OCI-LY3 (cell line): ENCODE results near the gene PTPRT.
A peak's percentile ranks its signal among the peaks of the same experiment; 100 is the strongest.

Experiments
- H2AFZ ChIP-seq: fragments of 200-600, 300-600 bp; shearing (Covaris generic); 2 replicates; pipeline ENCODE4 v1.6.0; 2014; ENCODE audit warnings: antibody characterized with exemption, low read depth, low read length
- H3K27ac ChIP-seq: fragments of 200-600, 300-600 bp; sonication (generic); 2 replicates; pipeline ENCODE4 v1.5.1; 2014; ENCODE audit warnings: mild to moderate bottlenecking, low read length, moderate library complexity, mixed read lengths
- H3K27me3 ChIP-seq: fragments of 200-600, 300-600 bp; sonication (generic); 2 replicates; pipeline ENCODE4 v1.6.1; 2014; ENCODE audit warnings: low read depth, low read length, mixed read lengths
- H3K36me3 ChIP-seq: fragments of 200-600, 300-600 bp; sonication (generic); replicated peaks from 2 replicates; pipeline ENCODE3; 2014; ENCODE audit warnings: low read depth, low read length, mixed read lengths
- H3K4me1 ChIP-seq: fragments of 300-600, 200-600 bp; sonication (generic); 2 replicates; pipeline ENCODE4 v1.6.1; 2014; ENCODE audit warnings: low read length, mixed read lengths
- H3K4me2 ChIP-seq: fragments of 200-600, 300-600 bp; sonication (generic); 2 replicates; pipeline ENCODE4 v1.6.1; 2014; ENCODE audit warnings: low read length, mixed read lengths
- H3K4me3 ChIP-seq: fragments of 300-600, 200-600 bp; sonication (generic); 2 replicates; pipeline ENCODE4 v1.5.1; 2014; ENCODE audit warnings: antibody characterized with exemption, mild to moderate bottlenecking, low read length, moderate library complexity
- H3K79me2 ChIP-seq: fragments of 300-600, 200-600 bp; shearing (Covaris generic); 2 replicates; pipeline ENCODE4 v1.6.1; 2014; ENCODE audit warnings: mild to moderate bottlenecking, low read length, mixed read lengths
- H3K9ac ChIP-seq: fragments of 300-600, 200-600 bp; shearing (Covaris generic); 2 replicates; pipeline ENCODE4 v1.6.0; 2014; ENCODE audit warnings: mild to moderate bottlenecking, low read length, moderate library complexity
- H3K9me3 ChIP-seq: fragments of 200-600, 300-600 bp; shearing (Covaris generic); 2 replicates; pipeline ENCODE4 v1.6.1; 2014; ENCODE audit warnings: low read length, mixed read lengths; ENCODE audit not compliant: insufficient read depth
- H4K20me1 ChIP-seq: fragments of 200-600, 300-600 bp; sonication (generic); 2 replicates; pipeline ENCODE4 v1.6.1; 2016; ENCODE audit warnings: low read length, mixed read lengths; ENCODE audit not compliant: insufficient read depth
- CTCF ChIP-seq: fragments of 200-600, 300-600 bp; sonication (generic); IDR thresholded peaks from 2 replicates; pipeline ENCODE4 v1.5.1; 2014; ENCODE audit warnings: antibody characterized with exemption, low read length, low read depth
- EZH2phosphoT487 ChIP-seq: fragments of 200-600 bp; shearing (Covaris generic); IDR thresholded peaks from 2 replicates; pipeline ENCODE4 v1.6.1; 2018; ENCODE audit warnings: antibody characterized with exemption, mixed run types, low read depth

PTPRT gene

GRCh38 chr20:42986143-42986773 is 203.4 kb downstream of the PTPRT start:
- no peak overlapping the region for H3K4me2 ChIP-seq
- TF ChIP-seq CTCF (no peak), EZH2phosphoT487 (no peak)
- no peak overlapping the region for H2AFZ ChIP-seq
- no peaks in the 10 kb centered on the region for H3K36me3 ChIP-seq
- H3K27ac ChIP-seq, result no peak overlapping the region
- no peaks in the 10 kb centered on the region for H3K4me1 ChIP-seq
- no peak overlapping the region for H3K9ac ChIP-seq
- H3K79me2 ChIP-seq, result no peaks in the 10 kb centered on the region
- no peaks in the 10 kb centered on the region for H4K20me1 ChIP-seq
- H3K9me3 ChIP-seq, result no peaks in the 10 kb centered on the region
- H3K27me3 ChIP-seq, result peaks cover 4% of the 10 kb centered on the region; the same call in 1 of the 2 replicates
- no peak overlapping the region for H3K4me3 ChIP-seq

- no peaks in the 10 kb centered on the region for H3K79me2 ChIP-seq
- no peaks in the 10 kb centered on the region for H3K9me3 ChIP-seq
- TF ChIP-seq CTCF (peak; percentile 17; the same call in 1 of the 2 replicates), EZH2phosphoT487 (no peak)
- H3K36me3 ChIP-seq, result no peaks in the 10 kb centered on the region
- H3K4me3 ChIP-seq, result no peak overlapping the region
- H3K4me1 ChIP-seq, result no peaks in the 10 kb centered on the region
- H3K4me2 ChIP-seq, result no peak overlapping the region
- H3K27ac ChIP-seq, result no peak overlapping the region
- no peaks in the 10 kb centered on the region for H4K20me1 ChIP-seq
- no peak overlapping the region for H2AFZ ChIP-seq
- H3K9ac ChIP-seq, result no peak overlapping the region
- peaks cover 8% of the 10 kb centered on the region; the same call in 1 of the 2 replicates for H3K27me3 ChIP-seq
Measured at GRCh38 chr20:42985628-42986027, 204.1 kb downstream of the PTPRT start.

DNA sequence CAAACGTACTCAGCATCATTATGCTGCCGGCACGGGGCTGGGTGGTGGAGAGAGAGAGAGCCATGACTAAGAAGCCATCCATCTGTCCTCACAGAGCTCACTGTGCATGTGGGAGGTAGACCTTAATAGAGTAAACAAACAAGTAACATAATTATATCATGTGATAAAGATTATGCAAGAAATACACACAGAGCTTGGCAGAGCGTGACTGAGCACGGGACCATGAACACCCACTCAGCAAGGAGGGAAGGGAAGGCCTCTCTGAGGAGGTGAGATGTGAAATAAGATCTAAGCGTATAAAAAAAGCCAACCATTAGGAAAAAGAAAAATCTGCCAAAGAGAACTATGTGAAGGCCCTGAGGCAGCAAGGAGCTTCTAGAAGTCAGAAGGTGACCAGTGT is 207.5 kb downstream of the PTPRT start:
- Histone ChIP-seq H3K4me3 (no peak overlapping the region), H3K9ac (no peak overlapping the region), H2AFZ (no peak overlapping the region), H3K9me3 (no peaks in the 10 kb centered on the region), H3K4me2 (no peak overlapping the region), H3K27ac (no peak overlapping the region), H3K27me3 (peaks cover 12% of the 10 kb centered on the region; the same call in 1 of the 2 replicates), H3K36me3 (no peaks in the 10 kb centered on the region), H4K20me1 (no peaks in the 10 kb centered on the region), H3K4me1 (no peaks in the 10 kb centered on the region), H3K79me2 (no peaks in the 10 kb centered on the region)
- no peak for TF ChIP-seq CTCF
- no peak for TF ChIP-seq EZH2phosphoT487

GRCh38 chr20:42981253-42981652 is 208.5 kb downstream of the PTPRT start:
- no peak for TF ChIP-seq EZH2phosphoT487
- TF ChIP-seq CTCF, result no peak
- H3K4me1 ChIP-seq, result no peaks in the 10 kb centered on the region
- no peak overlapping the region for H3K4me3 ChIP-seq
- peaks cover 12% of the 10 kb centered on the region; the same call in 1 of the 2 replicates for H3K27me3 ChIP-seq
- no peaks in the 10 kb centered on the region for H3K9me3 ChIP-seq
- H3K4me2 ChIP-seq, result no peak overlapping the region
- no peak overlapping the region for H2AFZ ChIP-seq
- H3K9ac ChIP-seq, result no peak overlapping the region
- H3K27ac ChIP-seq, result no peak overlapping the region
- no peaks in the 10 kb centered on the region for H3K36me3 ChIP-seq
- H4K20me1 ChIP-seq, result no peaks in the 10 kb centered on the region
- no peaks in the 10 kb centered on the region for H3K79me2 ChIP-seq
